DOHH2 (cell line): ENCODE measurements around the gene UBA5.
"Not testable (repeated sequence)": the region's sequence is repeated elsewhere in the genome, so short reads cannot be mapped to it uniquely, and the experiment has no call there.

Experiments used
- H3F3A ChIP-seq: fragments of 200-600 bp; sonication (generic), shearing (Covaris generic); 2 replicates; pipeline ENCODE4 v1.6.0; 2016; ENCODE audit warnings: antibody characterized with exemption, mild to moderate bottlenecking; ENCODE audit not compliant: control insufficient read depth, insufficient read depth
- H3K27ac ChIP-seq: fragments of 200-600 bp; sonication (generic); 2 replicates; pipeline ENCODE4 v1.5.1; 2014; ENCODE audit warnings: low read depth, mild to moderate bottlenecking, low read length, moderate library complexity
- H3K27me3 ChIP-seq: fragments of 200-600 bp; sonication (generic); 2 replicates; pipeline ENCODE4 v1.6.1; 2014; ENCODE audit warnings: mild to moderate bottlenecking, low read length, mixed read lengths; ENCODE audit not compliant: control insufficient read depth
- H3K36me3 ChIP-seq: fragments of 200-600 bp; sonication (generic); 2 replicates; pipeline ENCODE4 v1.6.1; 2014; ENCODE audit warnings: mild to moderate bottlenecking, low read length, moderate library complexity, mixed read lengths; ENCODE audit not compliant: control insufficient read depth
- H3K4me1 ChIP-seq: fragments of 200-600 bp; sonication (generic); 2 replicates; pipeline ENCODE4 v1.6.1; 2014; ENCODE audit warnings: mild to moderate bottlenecking, low read length, mixed read lengths; ENCODE audit not compliant: control insufficient read depth
- H3K4me2 ChIP-seq: fragments of 200-600 bp; sonication (generic); 2 replicates; pipeline ENCODE4 v1.6.0; 2014; ENCODE audit warnings: mild to moderate bottlenecking, low read length, moderate library complexity
- H3K4me3 ChIP-seq: fragments of 200-600 bp; sonication (generic); 2 replicates; pipeline ENCODE4 v1.5.1; 2014; ENCODE audit warnings: mild to moderate bottlenecking, low read length, mixed read lengths
- H3K79me2 ChIP-seq: fragments of 200-600 bp; sonication (generic); 2 replicates; pipeline ENCODE4 v1.6.1; 2014; ENCODE audit warnings: mild to moderate bottlenecking, low read length, mixed read lengths; ENCODE audit not compliant: control insufficient read depth
- H3K9me2 ChIP-seq: fragments of 200-600 bp; sonication (generic); replicated peaks from 2 replicates; pipeline ENCODE4 v1.6.1; 2014; ENCODE audit warnings: mild to moderate bottlenecking, low read length, mixed read lengths; ENCODE audit not compliant: control insufficient read depth
- H3K9me3 ChIP-seq: fragments of 200-600 bp; sonication (generic); 2 replicates; pipeline ENCODE4 v1.6.1; 2014; ENCODE audit warnings: antibody characterized with exemption, low read length, mixed read lengths; ENCODE audit not compliant: control insufficient read depth, insufficient read depth
- H4K20me1 ChIP-seq: fragments of 200-600 bp; sonication (generic); 2 replicates; pipeline ENCODE4 v1.6.0; 2014; ENCODE audit warnings: low read depth, mild to moderate bottlenecking, antibody characterized with exemption, low read length, moderate library complexity; ENCODE audit not compliant: control insufficient read depth, insufficient read depth
- EZH2phosphoT487 ChIP-seq: fragments of 200-600 bp; sonication (generic); IDR thresholded peaks from 2 replicates; pipeline ENCODE4 v1.6.1; 2017; ENCODE audit warnings: borderline replicate concordance, mild to moderate bottlenecking, antibody characterized with exemption, low read length, moderate library complexity, mixed read lengths
- TF ChIP-seq, protein P1 (sequence below): fragments of 200-600 bp; sonication (generic); IDR thresholded peaks from one replicate; pipeline ENCODE4 v1.5.1; 2014; ENCODE audit warnings: antibody characterized with exemption, mild to moderate bottlenecking, low read depth, low read length; ENCODE audit not compliant: poor library complexity, severe bottlenecking

The UBA5 gene

GRCh38 chr3:132638706-132639105 lies 21.4 kb upstream of the UBA5 start:
- no peak overlapping the region for H3K27ac ChIP-seq
- TF ChIP-seq, protein P1, sequence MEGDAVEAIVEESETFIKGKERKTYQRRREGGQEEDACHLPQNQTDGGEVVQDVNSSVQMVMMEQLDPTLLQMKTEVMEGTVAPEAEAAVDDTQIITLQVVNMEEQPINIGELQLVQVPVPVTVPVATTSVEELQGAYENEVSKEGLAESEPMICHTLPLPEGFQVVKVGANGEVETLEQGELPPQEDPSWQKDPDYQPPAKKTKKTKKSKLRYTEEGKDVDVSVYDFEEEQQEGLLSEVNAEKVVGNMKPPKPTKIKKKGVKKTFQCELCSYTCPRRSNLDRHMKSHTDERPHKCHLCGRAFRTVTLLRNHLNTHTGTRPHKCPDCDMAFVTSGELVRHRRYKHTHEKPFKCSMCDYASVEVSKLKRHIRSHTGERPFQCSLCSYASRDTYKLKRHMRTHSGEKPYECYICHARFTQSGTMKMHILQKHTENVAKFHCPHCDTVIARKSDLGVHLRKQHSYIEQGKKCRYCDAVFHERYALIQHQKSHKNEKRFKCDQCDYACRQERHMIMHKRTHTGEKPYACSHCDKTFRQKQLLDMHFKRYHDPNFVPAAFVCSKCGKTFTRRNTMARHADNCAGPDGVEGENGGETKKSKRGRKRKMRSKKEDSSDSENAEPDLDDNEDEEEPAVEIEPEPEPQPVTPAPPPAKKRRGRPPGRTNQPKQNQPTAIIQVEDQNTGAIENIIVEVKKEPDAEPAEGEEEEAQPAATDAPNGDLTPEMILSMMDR: no peak
- no peak for TF ChIP-seq EZH2phosphoT487
- H3K4me3 ChIP-seq: no peak overlapping the region
- H3K9me2 ChIP-seq: no peaks in the 10 kb centered on the region
- H3K27me3 ChIP-seq: no peaks in the 10 kb centered on the region
- H4K20me1 ChIP-seq: no peaks in the 10 kb centered on the region
- H3K4me1 ChIP-seq: peaks cover 7% of the 10 kb centered on the region
- no peaks in the 10 kb centered on the region for H3K79me2 ChIP-seq
- H3K4me2 ChIP-seq: no peak overlapping the region
- peaks cover 14% of the 10 kb centered on the region for H3K36me3 ChIP-seq
- H3K9me3 ChIP-seq: no peaks in the 10 kb centered on the region
- H3F3A ChIP-seq: 0 out of 2 replicates have a peak, but pooled peaks cover 2% of the 10 kb centered on the region

DNA sequence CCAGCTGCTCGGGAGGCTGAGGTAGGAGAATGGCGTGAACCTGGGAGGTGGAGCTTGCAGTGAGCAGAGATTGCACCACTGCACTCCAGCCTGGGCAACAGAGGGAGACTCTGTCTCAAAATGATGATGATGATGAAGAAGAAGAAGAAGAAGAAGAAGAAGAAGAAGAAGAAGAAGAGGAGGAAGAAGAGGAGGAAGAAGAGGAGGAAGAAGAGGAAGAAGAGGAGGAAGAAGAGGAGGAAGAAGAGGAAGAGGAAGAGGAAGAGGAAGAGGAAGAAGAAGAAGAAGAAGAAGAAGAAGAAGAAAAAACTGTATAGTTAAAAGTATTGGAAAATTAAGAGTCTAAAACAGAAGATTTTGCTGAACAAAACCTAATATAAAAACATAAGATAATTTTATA lies 18.7 kb upstream of the UBA5 start:
- H3K36me3 ChIP-seq: peaks cover 14% of the 10 kb centered on the region
- not testable (repeated sequence) for H3K4me3 ChIP-seq, H3K9me3 ChIP-seq, H3K4me2 ChIP-seq, H4K20me1 ChIP-seq, H3K27me3 ChIP-seq, H3K9me2 ChIP-seq, H3K27ac ChIP-seq, H3F3A ChIP-seq, H3K79me2 ChIP-seq, H3K4me1 ChIP-seq

DNA sequence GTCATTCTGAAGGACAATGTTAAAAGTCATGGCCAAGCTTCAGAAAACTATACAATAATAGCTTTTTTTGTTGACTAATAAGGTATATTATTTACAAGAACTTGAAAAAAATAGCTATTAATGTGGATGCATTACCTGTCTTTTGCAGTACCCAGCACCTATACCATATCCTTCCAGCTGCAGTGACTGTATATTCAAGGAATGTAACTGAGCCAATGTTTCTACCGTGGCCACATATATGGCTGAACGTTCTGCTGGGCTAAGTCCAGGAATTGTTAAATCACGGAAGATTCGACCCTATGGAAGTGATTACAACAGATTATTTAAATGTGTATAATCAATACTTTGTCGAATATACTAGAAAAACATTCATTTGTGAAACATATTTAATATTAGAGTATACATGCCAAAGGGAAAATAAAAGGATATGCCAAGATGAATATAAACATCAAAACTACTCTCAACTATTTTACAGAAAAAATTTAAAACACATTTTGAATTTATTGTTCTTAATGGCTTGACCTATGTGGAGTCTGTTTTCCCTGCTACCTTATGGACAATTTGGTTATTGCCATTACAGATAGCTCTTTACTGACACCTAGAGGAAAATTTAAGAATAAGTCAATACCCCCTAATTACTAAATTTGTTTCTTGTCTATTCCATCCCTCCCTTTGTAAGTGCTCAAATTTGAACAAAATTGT lies 18.1 kb upstream of the UBA5 start:
- Histone ChIP-seq H4K20me1 (no peaks in the 10 kb centered on the region), H3K79me2 (no peaks in the 10 kb centered on the region), H3K4me2 (no peak overlapping the region), H3K4me1 (peaks cover 9% of the 10 kb centered on the region), H3F3A (0 out of 2 replicates have a peak, but pooled peaks cover 2% of the 10 kb centered on the region), H3K9me3 (no peaks in the 10 kb centered on the region), H3K36me3 (peaks cover 14% of the 10 kb centered on the region), H3K4me3 (no peak overlapping the region), H3K27me3 (no peaks in the 10 kb centered on the region), H3K9me2 (no peaks in the 10 kb centered on the region), H3K27ac (no peak overlapping the region)
- TF ChIP-seq, protein P1: peak; percentile 56
- TF ChIP-seq EZH2phosphoT487: no peak

DNA sequence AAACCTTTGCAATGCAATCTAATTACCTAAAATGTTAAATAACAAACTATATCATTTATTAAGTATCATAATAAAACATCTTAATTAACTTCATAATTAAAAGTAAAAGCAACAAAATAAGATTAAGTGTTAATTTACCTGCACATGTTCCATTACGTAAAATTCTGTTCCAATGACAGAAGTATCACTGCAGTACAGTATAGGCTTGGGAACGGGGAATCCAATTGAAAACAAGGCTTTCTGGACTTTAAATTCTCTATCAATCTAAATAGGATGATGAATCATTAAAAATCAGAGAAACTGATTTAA lies 17.6 kb upstream of the UBA5 start:
- Histone ChIP-seq H3K36me3 (peaks cover 13% of the 10 kb centered on the region), H3K79me2 (no peaks in the 10 kb centered on the region), H3F3A (0 out of 2 replicates have a peak, but pooled peaks cover 2% of the 10 kb centered on the region), H3K4me3 (no peak overlapping the region), H3K9me2 (no peaks in the 10 kb centered on the region), H3K27ac (no peak overlapping the region), H4K20me1 (no peaks in the 10 kb centered on the region), H3K27me3 (no peaks in the 10 kb centered on the region), H3K4me1 (peaks cover 13% of the 10 kb centered on the region), H3K4me2 (no peak overlapping the region), H3K9me3 (no peaks in the 10 kb centered on the region)
- no peak for TF ChIP-seq EZH2phosphoT487
- TF ChIP-seq, protein P1: no peak
